Measurements from ENCODE around the gene RGS3. TPM values are rescaled to one million over a fixed set of nuclear protein-coding genes. Genes with fewer than 3 reads are reported as not detected.

The RGS3 gene
- total and polyA plus RNA-seq, 2 donors (not counting 3 experiments of a cell fraction or from before 2014, with no cell fraction given): 356 to 416 TPM

GRCh38 chr9:113524468-113524867 is 60.9 kb downstream of the RGS3 start:
- H3K4me3 ChIP-seq (replicated peaks in 1 of 3; ENCODE audit: insufficient read depth in 1 of 3, low read depth in 1 of 3, low read length in 3 of 3): no peak overlapping the region
- H3K36me3 ChIP-seq (ENCODE audit: control insufficient read depth in 2 of 2, extremely low read depth in 1 of 2, insufficient read depth in 2 of 2, low read length in 2 of 2): peaks cover 62 to 80% of the 10 kb centered on the region in 2 experiments
- peaks cover 68% of the 10 kb centered on the region for H3K79me2 ChIP-seq (ENCODE audit: control insufficient read depth, insufficient read depth, low read length)
- no peak overlapping the region for H2AFZ ChIP-seq (ENCODE audit: low read depth, low read length)
- BruUV-seq (replicated peaks): no TSS peak
- FAIRE-seq (no peak), DNase-seq (ENCODE audit: low read depth, low spot score) (no peak)
- H3K9me1 ChIP-seq (replicated peaks; ENCODE audit: control insufficient read depth, extremely low read depth, insufficient read depth, low read length): no peaks in the 10 kb centered on the region
- ChIA-PET CTCF (interaction anchor here (1.1 to 4.3 kb wide), 11 partner anchors 19 to 134 kb away, joined by 3 to 48 read pairs (median 5); no protein-coding TSS in a partner anchor), POLR2A (interaction anchor here (1.2 kb wide), 1 partner anchor 131 kb away, joined by 4 read pairs; no protein-coding TSS in a partner anchor)
- H3K27ac ChIP-seq (ENCODE audit: insufficient read depth, low read depth, low read length): peak overlapping the region; percentile 80
- H3K9ac ChIP-seq (replicated peaks; ENCODE audit: extremely low read depth, insufficient read depth, low read length): peak overlapping the region; percentile 17
- H3K27me3 ChIP-seq (ENCODE audit: control insufficient read depth in 2 of 2, insufficient read depth in 2 of 2, low read length in 2 of 2): no peaks in the 10 kb centered on the region
- TF ChIP-seq, protein P1, sequence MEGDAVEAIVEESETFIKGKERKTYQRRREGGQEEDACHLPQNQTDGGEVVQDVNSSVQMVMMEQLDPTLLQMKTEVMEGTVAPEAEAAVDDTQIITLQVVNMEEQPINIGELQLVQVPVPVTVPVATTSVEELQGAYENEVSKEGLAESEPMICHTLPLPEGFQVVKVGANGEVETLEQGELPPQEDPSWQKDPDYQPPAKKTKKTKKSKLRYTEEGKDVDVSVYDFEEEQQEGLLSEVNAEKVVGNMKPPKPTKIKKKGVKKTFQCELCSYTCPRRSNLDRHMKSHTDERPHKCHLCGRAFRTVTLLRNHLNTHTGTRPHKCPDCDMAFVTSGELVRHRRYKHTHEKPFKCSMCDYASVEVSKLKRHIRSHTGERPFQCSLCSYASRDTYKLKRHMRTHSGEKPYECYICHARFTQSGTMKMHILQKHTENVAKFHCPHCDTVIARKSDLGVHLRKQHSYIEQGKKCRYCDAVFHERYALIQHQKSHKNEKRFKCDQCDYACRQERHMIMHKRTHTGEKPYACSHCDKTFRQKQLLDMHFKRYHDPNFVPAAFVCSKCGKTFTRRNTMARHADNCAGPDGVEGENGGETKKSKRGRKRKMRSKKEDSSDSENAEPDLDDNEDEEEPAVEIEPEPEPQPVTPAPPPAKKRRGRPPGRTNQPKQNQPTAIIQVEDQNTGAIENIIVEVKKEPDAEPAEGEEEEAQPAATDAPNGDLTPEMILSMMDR (IDR thresholded peaks at IDR 0.05; ENCODE audit: extremely low read depth in 1 of 2, insufficient read depth in 1 of 2, low read depth in 1 of 2, low read length in 2 of 2): no peak
- dilution Hi-C loops (cut with MboI; ENCODE audit: extremely low pct_ligation_motif_present, low sequenced_read_pairs) (no loop called here), intact Hi-C loops (cut with micrococcal nuclease) (loop anchor here (2.0 kb wide), 1 partner anchor 64 kb away; no protein-coding TSS in a partner anchor)
- no peaks in the 10 kb centered on the region for H4K20me1 ChIP-seq (replicated peaks; ENCODE audit: control insufficient read depth, extremely low read depth, insufficient read depth, low read length)
- H3K9me3 ChIP-seq (replicated peaks; ENCODE audit: control insufficient read depth, insufficient read depth, low read length): no peaks in the 10 kb centered on the region
- peaks cover 57% of the 10 kb centered on the region for H3K4me1 ChIP-seq (ENCODE audit: control insufficient read depth, extremely low read depth, insufficient read depth, low read length)
- H3K4me2 ChIP-seq (ENCODE audit: insufficient read depth, low read length): no peak overlapping the region

- CTCF ChIA-PET: interaction anchor here (0.8 to 4.3 kb wide), 5 partner anchors 11 to 133 kb away, joined by 3 to 48 read pairs (median 11); no protein-coding TSS in a partner anchor
- no peak for FAIRE-seq
- POLR2A ChIA-PET: interaction anchor here (0.6 kb wide), 1 partner anchor 9 kb away, joined by 4 read pairs; no protein-coding TSS in a partner anchor
Observed at GRCh38 chr9:113525205-113525604, 61.7 kb downstream of the RGS3 start.

More at GRCh38 chr9:113525205-113525604, 61.7 kb downstream of the RGS3 start:
- H3K9me3 ChIP-seq (replicated peaks; ENCODE audit: control insufficient read depth, insufficient read depth, low read length): no peaks in the 10 kb centered on the region
- dilution Hi-C loops (cut with MboI; ENCODE audit: extremely low pct_ligation_motif_present, low sequenced_read_pairs): no loop called here
- no peak for DNase-seq (ENCODE audit: low read depth, low spot score)
- H4K20me1 ChIP-seq (replicated peaks; ENCODE audit: control insufficient read depth, extremely low read depth, insufficient read depth, low read length): no peaks in the 10 kb centered on the region
- H3K4me3 ChIP-seq (replicated peaks in 1 of 3; ENCODE audit: insufficient read depth in 1 of 3, low read depth in 1 of 3, low read length in 3 of 3): no peak overlapping the region
- H3K9me1 ChIP-seq (replicated peaks; ENCODE audit: control insufficient read depth, extremely low read depth, insufficient read depth, low read length): no peaks in the 10 kb centered on the region
- H3K4me1 ChIP-seq (ENCODE audit: control insufficient read depth, extremely low read depth, insufficient read depth, low read length): peaks cover 50% of the 10 kb centered on the region
- TF ChIP-seq JUN (IDR thresholded peaks at IDR 0.05; ENCODE audit: borderline replicate concordance, insufficient read depth, insufficient read length, low read depth): no peak
- no peak for TF ChIP-seq POLR2AphosphoS5 (IDR thresholded peaks at IDR 0.05; ENCODE audit: insufficient read depth, low read depth, low read length)
- TF ChIP-seq, protein P1 (IDR thresholded peaks at IDR 0.05; ENCODE audit: extremely low read depth in 1 of 2, insufficient read depth in 1 of 2, low read depth in 1 of 2, low read length in 2 of 2): no peak
- H2AFZ ChIP-seq (ENCODE audit: low read depth, low read length): no peak overlapping the region
- peak overlapping the region; percentile 42 for H3K27ac ChIP-seq (ENCODE audit: insufficient read depth, low read depth, low read length)
- intact Hi-C loops (cut with micrococcal nuclease): loop anchor here (2.0 kb wide), 1 partner anchor 64 kb away; no protein-coding TSS in a partner anchor
- H3K4me2 ChIP-seq (ENCODE audit: insufficient read depth, low read length): no peak overlapping the region
- BruUV-seq (replicated peaks): no TSS peak
- peaks cover 64 to 80% of the 10 kb centered on the region in 2 experiments for H3K36me3 ChIP-seq (ENCODE audit: control insufficient read depth in 2 of 2, extremely low read depth in 1 of 2, insufficient read depth in 2 of 2, low read length in 2 of 2)
- no peak overlapping the region for H3K9ac ChIP-seq (replicated peaks; ENCODE audit: extremely low read depth, insufficient read depth, low read length)
- H3K27me3 ChIP-seq (ENCODE audit: control insufficient read depth in 2 of 2, insufficient read depth in 2 of 2, low read length in 2 of 2): no peaks in the 10 kb centered on the region
- peaks cover 65% of the 10 kb centered on the region for H3K79me2 ChIP-seq (ENCODE audit: control insufficient read depth, insufficient read depth, low read length)
